ENCODE data around the gene ZNF654.

DNA sequence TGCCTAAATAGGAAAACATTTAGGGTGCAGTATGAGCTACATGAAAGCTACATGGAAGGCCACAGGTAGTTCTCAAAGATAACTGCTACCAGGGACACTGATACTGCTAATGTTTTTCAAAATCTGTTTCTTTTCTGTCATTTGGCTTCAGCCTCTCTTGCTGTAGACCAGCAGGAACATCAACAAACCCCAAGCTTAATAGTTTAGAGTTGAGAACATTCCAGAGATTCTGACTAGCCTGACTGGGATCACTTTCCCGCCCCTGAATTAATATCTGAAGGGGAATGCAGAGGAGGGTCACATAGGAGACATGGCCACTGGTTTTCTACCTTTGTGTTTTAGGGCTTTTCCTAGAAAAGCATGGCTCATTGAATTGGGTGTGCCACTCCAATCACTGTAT is 73.8 kb downstream of the ZNF654 start:
- TF ChIP-seq TCF12 (IDR thresholded peaks at IDR 0.05) (no peak), GABPA (IDR thresholded peaks at IDR 0.05; ENCODE audit: low read depth) (no peak), TEAD4 (IDR thresholded peaks at IDR 0.05; ENCODE audit: borderline replicate concordance, insufficient read depth) (no peak), REST (IDR thresholded peaks at IDR 0.05; ENCODE audit: low read depth, low read length) (no peak), CHD2 (IDR thresholded peaks at IDR 0.05; ENCODE audit: low read length, partially characterized antibody) (no peak), FOXJ3 (CRISPR knock-in tag; IDR thresholded peaks at IDR 0.05) (no peak), YY1 (IDR thresholded peaks at IDR 0.05; ENCODE audit: low read depth) (no peak), POLR2AphosphoS5 (IDR thresholded peaks at IDR 0.05; ENCODE audit: low read depth, low read length) (no peak), TAF1 (IDR thresholded peaks at IDR 0.05; ENCODE audit: borderline replicate concordance, low read depth, low read length) (no peak), CTCF (IDR thresholded peaks at IDR 0.05) (no peak), EP300 (IDR thresholded peaks at IDR 0.05; ENCODE audit: borderline replicate concordance in 1 of 2, low read depth in 1 of 2, low read length in 1 of 2) (no peak), USF1 (IDR thresholded peaks at IDR 0.05; ENCODE audit: borderline replicate concordance, low read depth) (no peak), SIN3A (IDR thresholded peaks at IDR 0.05; ENCODE audit: borderline replicate concordance, low read depth, low read length) (no peak)
- TF ChIP-seq, protein P1, sequence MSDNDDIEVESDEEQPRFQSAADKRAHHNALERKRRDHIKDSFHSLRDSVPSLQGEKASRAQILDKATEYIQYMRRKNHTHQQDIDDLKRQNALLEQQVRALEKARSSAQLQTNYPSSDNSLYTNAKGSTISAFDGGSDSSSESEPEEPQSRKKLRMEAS (IDR thresholded peaks at IDR 0.05; ENCODE audit: low read depth): no peak

All from SK-N-SH (cell line).